ENCODE results near the gene RPL36.
"Not testable (repeated sequence)": the region's sequence is repeated elsewhere in the genome, so short reads cannot be mapped to it uniquely, and the experiment has no call there.

The RPL36 gene

DNA sequence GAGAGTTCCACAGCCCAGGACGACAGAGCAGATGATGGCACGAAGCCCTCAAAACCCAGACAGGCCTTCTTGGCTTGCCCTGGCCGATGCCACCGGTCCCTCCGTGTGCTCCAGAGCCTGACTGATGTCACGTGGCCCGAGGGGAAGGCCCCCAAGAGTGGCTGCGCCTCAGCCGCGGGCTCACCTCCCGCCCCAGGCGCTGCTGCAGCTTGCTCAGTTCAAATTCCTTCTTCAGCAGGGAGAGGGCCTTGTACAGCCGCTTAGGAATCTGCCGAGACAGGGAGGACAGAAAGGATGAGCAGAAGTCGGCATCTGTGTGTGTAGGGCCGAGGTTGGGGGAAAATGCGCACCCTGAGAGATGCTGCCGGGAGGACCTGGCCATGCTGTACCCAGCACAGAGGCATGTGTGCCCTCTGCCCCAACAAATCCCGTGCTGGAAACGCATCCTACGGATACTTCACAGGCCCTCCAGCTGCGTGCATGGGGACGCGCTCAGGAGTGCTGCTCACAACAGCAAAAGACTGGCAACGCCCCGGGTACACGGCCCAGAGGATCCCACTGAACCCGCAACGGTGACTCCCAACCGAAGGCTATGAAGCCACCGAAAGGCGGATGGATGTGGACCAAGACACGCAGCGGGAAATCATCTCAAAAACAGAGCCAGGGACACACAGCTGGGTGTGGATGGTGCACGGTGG lies 16.9 kb downstream of the RPL36 start:
- DNase-seq (ENCODE audit: low spot score): no peak

GRCh38 chr19:5707576-5708575 lies 17.8 kb downstream of the RPL36 start:
- no peak for DNase-seq (ENCODE audit: low spot score)

- DNase-seq (ENCODE audit: low spot score): no peak
Measured at GRCh38 chr19:5711025-5711424, 20.9 kb downstream of the RPL36 start.

GRCh38 chr19:5711713-5712161 lies 21.6 kb downstream of the RPL36 start:
- no peak for DNase-seq (ENCODE audit: low spot score)

DNA sequence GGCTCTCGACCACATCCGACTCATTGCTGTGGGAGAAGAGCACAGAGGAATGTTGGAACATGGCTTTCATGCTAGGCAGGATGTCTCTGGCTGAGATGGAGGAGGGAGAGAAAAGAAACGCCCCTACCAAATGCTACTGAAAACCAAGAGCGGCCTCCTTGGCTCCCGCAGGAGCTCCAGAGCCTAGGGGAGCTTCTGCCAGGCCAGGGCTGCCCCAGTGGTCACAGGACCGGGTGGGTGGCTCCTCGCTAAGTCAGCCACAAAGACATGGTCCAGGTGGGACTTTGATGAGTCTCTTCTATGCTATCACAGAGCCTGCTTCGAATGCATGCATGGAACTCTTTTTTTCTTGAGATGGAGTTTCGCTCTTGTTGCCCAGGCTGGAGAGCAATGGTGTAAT lies 23.1 kb downstream of the RPL36 start:
- DNase-seq (ENCODE audit: low spot score): no peak

GRCh38 chr19:5714816-5715215 lies 24.7 kb downstream of the RPL36 start:
- no peak for DNase-seq (ENCODE audit: low spot score)

- no peak for DNase-seq (ENCODE audit: low spot score)
Measured at GRCh38 chr19:5717215-5717935, 27.3 kb downstream of the RPL36 start.

DNA sequence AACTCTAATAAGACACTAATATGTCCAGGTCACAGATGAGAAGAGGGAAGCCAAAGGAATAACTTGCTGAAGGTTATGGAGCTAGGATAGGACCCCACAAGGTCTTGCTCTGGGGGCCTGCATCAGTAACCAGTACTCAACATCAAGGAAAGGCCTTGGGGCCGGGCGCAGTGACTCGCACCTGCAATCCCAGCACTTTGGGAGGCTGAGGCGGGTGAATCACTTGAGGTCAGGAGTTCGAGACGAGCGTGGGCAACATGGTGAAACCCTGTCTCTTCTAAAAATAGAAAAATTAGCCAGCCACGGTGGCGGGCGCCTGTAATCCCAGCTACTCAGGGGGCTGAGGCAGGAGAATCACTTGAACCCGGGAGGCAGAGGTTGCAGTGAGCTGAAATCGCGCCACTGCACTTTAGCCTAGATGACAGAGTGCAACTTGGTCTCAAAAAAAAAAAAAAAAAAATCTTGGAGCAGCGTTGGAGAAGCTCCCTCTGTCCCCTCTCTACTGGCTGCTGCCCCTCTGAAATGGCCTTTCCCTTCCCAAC lies 28.0 kb downstream of the RPL36 start:
- DNase-seq (ENCODE audit: low spot score): no peak

GRCh38 chr19:5718579-5719273 lies 28.6 kb downstream of the RPL36 start:
- no peak for DNase-seq (ENCODE audit: low spot score)

DNA sequence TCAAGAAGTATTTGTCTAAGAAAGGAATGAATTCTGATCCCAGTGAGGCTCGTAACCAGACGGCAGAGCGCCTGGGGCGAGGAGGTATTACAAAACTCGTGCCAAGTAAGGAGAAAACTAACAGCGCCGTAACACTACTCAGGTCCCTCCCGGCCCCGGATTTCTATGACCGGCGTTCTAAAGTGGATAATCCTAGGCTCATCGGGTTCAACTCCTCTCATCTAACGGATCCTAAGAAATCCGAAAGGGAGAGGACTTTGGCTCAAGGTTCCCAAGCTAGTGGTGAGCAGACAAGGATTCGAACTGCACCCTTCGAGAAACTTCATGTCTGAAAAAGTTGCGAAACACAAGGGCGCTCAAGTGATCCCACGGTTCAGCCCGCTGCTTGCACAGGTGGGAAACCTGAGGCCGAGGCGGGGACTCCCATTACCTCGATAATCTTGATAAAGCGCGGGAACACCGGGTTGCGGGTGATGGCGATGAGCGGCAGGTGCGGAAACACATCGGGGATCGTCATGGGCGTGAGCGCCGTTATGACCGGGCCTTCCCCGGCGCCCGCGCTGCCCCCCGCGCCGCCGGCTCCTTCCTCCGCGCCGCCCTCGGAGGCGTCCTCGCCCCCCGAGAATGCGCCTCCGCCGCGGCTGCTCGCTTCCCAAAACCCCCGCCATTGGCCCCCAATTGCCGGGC lies 29.3 kb downstream of the RPL36 start:
- DNase-seq (ENCODE audit: low spot score): peak; percentile 11

DNA sequence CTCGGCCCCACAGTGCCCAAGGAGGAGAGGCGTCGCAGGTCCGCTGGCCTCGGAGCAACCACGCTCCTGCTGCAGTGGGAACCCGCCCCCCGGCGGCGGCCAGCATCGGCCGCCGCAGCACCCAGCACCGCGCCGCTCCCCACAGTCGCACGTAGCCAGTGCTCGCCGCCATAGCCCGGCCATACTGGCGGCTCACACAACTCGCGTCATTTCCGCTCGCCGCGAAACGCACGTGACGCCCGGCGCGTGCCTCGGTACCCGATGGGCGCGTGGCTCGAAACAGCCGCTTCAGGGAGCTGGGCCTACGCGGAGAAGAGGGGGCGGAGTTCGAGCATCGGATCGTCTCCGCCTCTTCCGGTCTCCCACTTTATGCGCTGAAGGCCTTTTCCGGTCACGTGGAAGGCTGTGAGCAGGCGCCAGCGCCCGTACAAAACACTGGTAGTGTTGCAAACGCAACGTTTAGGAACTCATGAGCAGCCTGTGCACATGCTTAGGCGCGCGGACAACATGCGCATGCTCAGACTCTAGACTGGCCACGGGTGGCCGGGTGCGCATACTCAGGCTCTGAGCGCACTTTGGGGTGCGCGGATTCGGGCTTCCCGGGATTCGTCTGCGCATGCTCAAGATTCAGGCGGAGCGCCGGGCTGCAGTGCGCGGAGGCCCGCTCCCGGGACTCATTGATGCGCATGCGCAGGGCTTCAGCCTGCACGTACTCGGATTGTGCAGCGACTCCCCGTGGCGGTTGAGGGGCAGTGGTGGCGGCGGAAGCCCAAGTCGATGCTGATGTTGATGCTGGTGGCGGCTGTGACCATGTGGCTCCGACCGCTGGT lies 30.1 kb downstream of the RPL36 start, which contains the start of the genes CATSPERD and LONP1:
TSS of gene CATSPERD (plus strand) at position 677 of the 830 bp plus-strand sequence. CDS start at position 778, 101 bp downstream.
TSS of gene LONP1 (minus strand) at position 186 of the 830 bp plus-strand sequence. CDS start at position 172, 14 bp downstream.
- DNase-seq (ENCODE audit: low spot score): peak; percentile 99

DNA sequence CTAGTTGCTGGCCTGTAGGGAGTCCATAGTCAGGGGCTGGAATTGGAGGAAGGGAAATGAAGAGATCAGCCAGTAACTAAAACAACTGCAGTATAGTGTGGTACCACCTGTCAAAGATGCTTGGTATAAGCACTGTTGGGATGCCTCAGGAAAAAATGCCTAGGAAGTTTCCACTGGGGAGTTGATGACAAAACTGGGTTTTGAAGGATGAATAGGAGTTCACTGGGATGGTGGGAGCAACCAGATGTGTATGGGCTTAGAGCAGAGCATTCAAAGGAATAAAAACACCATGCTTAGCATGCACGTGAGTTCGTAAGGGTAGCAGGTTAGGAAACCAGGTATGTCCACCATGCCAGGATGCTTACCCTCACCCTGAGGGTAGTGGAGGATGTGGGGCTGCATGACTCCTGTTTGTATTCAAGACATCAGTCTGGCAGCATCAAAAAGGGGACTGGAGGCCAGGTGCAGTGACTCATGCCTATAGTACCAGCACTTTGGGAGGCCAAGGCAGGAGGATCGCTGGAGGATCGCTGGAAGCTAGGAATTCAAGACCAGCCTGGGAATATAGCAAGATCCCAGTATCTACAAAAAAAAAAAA lies 37.5 kb downstream of the RPL36 start:
- DNase-seq (ENCODE audit: low spot score): no peak

GRCh38 chr19:5733172-5733571 lies 43.1 kb downstream of the RPL36 start:
- not testable (repeated sequence) for DNase-seq (ENCODE audit: low spot score)

DNA sequence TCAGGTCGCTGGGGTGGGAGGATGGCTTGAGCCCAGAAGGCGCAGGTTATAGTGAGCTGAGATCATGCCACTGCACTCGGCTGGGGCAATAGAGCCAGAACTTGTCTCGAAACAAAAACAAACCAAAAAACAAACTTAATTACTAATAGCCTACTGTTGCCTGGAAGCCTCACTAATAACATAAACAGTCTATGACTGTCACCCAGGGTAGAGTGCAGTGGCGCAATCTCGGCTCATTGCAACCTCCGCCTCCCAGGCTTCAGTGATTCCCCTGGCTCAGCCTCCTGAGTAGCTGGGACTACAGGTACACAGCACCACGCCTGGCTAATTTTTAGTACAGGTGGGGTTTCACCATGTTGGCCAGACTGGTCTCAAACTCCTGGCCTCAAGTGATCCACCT lies 48.3 kb downstream of the RPL36 start:
- DNase-seq (ENCODE audit: low spot score): no peak

Measured in pons (tissue), 1 donor.